Activated T-cell treated with anti-CD3 and anti-CD28 coated beads, Interleukin-2, amount 50 U/mL, for 72 hours (primary cell): ENCODE results near the gene CERS3. TPM values are rescaled to one million over a fixed set of nuclear protein-coding genes. Genes with fewer than 3 reads are reported as not detected.
A peak's percentile ranks its signal among the peaks of the same experiment; 100 is the strongest.

ENCODE experiments used
- ATAC-seq, 2 donors: fragments of 150-1000 bp; cut with Tn5 transposase; replicated peaks in 1 of 2; 2 replicates each; pipeline ENCODE4 v1.10.0; 2021; ENCODE audit warnings: moderate library complexity in 2 of 2, mild to moderate bottlenecking in 1 of 2
- DNase-seq, 2 donors: peaks; one replicate each; pipeline ENCODE4 v3.0.0; 2021 to 2022; ENCODE audit warnings: mixed read lengths in 1 of 2
- H3K27ac Mint-ChIP-seq: one replicate; pipeline ENCODE4 v1.8.0; 2022; ENCODE audit warnings: mild to moderate bottlenecking, moderate library complexity, mixed read lengths
- H3K27me3 Mint-ChIP-seq: one replicate; pipeline ENCODE4 v1.8.0; 2022; ENCODE audit warnings: low read depth, mixed read lengths
- H3K36me3 Mint-ChIP-seq, 2 donors: one replicate each; pipeline ENCODE4 v1.8.0; 2022; ENCODE audit warnings: mixed read lengths in 2 of 2, mild to moderate bottlenecking in 1 of 2; ENCODE audit not compliant: insufficient read depth in 2 of 2
- H3K4me1 Mint-ChIP-seq: one replicate; pipeline ENCODE4 v1.8.0; 2022; ENCODE audit warnings: low read depth, mixed read lengths
- H3K4me3 Mint-ChIP-seq, 2 donors: one replicate each; pipeline ENCODE4 v1.8.0; 2022; ENCODE audit warnings: mild to moderate bottlenecking in 2 of 2, mixed read lengths in 2 of 2, moderate library complexity in 2 of 2
- H3K9me3 Mint-ChIP-seq, 2 donors: one replicate each; pipeline ENCODE4 v1.8.0; 2022; ENCODE audit warnings: mixed read lengths in 2 of 2
- total RNA-seq, 2 donors: library from RNA; stranded (reverse); gene quantifications; one replicate each; pipeline ENCODE4 v1.2.3, GENCODE V29; 2022

Gene CERS3
- total RNA-seq, 2 donors from 2014 or later, result 0.22 to 2.2 TPM

DNA sequence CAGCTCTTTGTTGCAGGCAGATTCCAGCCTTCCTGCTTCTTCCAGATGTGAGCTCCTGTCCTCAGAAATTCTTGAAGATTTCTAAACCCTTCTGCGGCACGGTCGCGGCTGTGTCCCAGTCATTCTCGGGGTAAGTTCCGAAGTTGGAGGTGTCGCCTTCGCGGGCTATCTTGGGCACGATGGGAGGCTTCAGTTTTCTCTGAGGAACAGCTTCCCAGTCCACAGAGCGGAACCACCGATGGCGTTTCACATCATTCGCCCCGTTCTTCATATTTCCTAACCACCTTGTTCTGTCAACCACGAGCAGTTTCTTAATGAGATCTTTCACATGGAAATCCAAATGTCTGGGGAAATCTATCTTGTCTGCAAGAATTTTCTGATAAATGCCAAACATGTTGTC lies 24.7 kb upstream of the CERS3 start:
- H3K36me3 Mint-ChIP-seq, result peaks cover 2 to 23% of the 10 kb centered on the region in 2 donors
- H3K4me3 Mint-ChIP-seq, result no peak overlapping the region
- no peak for DNase-seq
- H3K9me3 Mint-ChIP-seq, result peaks cover 0 to 2% of the 10 kb centered on the region in 2 donors
- no peak overlapping the region for H3K27ac Mint-ChIP-seq
- ATAC-seq, result no peak
- H3K4me1 Mint-ChIP-seq, result no peaks in the 10 kb centered on the region
- H3K27me3 Mint-ChIP-seq, result no peaks in the 10 kb centered on the region

DNA sequence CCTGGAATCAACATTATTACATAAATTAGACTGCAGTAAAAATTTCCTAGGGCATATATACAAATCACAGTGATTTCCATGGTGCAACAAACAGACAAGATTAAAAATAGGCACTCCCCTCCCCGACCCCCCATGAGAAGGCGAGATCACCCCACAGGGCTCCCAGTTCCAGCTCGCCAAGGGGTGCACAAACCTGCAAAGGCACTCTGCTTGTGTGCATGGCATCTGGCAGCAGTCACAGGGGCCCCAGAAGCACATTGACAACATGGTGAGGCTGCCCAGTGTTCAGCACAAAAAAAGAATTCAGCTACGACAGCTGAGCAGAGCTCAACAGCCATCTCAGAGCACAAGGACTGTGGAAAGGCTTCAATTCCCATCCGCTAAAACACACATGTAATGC lies 19.2 kb upstream of the CERS3 start:
- Mint-ChIP-seq H3K9me3 (peaks cover 0 to 2% of the 10 kb centered on the region in 2 donors), H3K4me3 (no peak overlapping the region), H3K27me3 (no peaks in the 10 kb centered on the region), H3K4me1 (no peaks in the 10 kb centered on the region), H3K36me3 (peaks cover under 1 to 11% of the 10 kb centered on the region in 2 donors), H3K27ac (no peak overlapping the region)
- DNase-seq, result no peak
- no peak for ATAC-seq

DNA sequence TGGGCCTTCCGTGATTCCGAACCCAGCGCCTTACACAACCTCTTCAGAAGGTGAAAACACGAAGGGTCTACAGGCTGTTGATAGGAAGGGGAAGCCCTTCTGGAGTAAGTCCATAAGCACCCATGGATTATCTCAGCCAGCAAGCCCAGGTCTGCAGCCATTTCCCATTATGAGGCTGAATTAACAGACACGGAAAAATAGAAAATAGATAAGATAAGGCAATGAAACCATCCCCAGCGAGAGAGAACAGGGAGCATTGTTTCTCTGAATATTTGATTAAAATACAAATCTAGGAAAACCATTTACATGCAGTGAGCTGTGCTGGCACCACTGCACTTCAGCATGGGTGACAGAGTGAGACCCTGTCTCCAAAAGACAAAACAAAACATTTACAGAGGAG lies 16.2 kb upstream of the CERS3 start:
- Mint-ChIP-seq H3K4me1 (no peaks in the 10 kb centered on the region), H3K9me3 (peaks cover 0 to 2% of the 10 kb centered on the region in 2 donors), H3K27ac (no peak overlapping the region), H3K27me3 (no peaks in the 10 kb centered on the region), H3K36me3 (peaks cover 0 to 2% of the 10 kb centered on the region in 2 donors), H3K4me3 (no peak overlapping the region)
- DNase-seq (no peak), ATAC-seq (no peak)

DNA sequence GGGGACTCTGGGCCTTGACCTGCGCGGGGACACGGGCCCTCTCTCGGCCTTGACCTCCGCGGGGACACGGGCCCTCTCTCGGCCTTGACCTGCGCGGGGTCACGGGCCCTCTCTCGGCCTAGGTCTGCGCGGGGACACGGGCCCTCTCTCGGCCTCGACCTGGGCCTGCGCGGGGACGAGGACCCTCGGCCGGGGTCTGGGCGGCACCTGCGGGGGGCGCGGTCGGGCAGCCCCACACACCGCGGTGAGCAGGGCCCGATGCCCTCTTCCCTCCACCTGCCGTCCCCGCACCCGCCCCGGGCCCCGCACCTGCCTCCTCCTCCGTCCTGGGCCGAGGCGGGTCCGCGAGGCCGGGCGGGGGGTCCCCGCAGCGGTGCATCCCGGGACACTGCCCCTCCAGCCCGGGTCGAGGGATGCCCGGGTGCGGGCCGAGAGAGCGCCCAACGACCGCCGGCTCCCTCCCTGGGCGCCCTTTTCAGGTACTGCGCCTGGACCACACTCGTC lies 15.6 kb upstream of the CERS3 start:
- peaks cover 0 to 2% of the 10 kb centered on the region in 2 donors for H3K9me3 Mint-ChIP-seq
- no peak overlapping the region for H3K4me3 Mint-ChIP-seq
- no peaks in the 10 kb centered on the region for H3K4me1 Mint-ChIP-seq
- ATAC-seq, result peak in 1 of 2 donors; percentile 41
- DNase-seq, result no peak
- H3K27me3 Mint-ChIP-seq, result no peaks in the 10 kb centered on the region
- peaks cover 0 to 2% of the 10 kb centered on the region in 2 donors for H3K36me3 Mint-ChIP-seq
- H3K27ac Mint-ChIP-seq, result no peak overlapping the region

DNA sequence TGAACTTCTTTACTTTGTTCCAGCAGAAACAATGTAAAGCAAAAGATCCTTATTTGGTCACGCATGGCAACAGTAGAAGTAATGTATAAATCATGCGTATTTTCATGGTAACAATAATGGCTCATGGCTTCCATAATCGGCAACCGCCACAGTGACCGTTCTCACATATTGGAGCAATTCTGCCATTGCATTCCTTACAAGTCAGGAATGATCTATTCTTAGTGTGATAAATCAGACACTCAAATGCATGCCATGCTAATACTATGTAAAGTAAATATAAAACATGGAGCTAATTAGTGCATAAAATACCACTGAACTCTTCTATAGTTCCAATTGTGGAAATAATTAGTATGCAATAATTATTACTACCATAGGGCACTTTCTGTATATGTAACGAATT lies 13.5 kb upstream of the CERS3 start:
- DNase-seq (no peak), ATAC-seq (no peak)
- no peak overlapping the region for H3K4me3 Mint-ChIP-seq
- H3K27me3 Mint-ChIP-seq, result no peaks in the 10 kb centered on the region
- H3K9me3 Mint-ChIP-seq, result peaks cover 3 to 6% of the 10 kb centered on the region in 2 donors
- no peaks in the 10 kb centered on the region for H3K4me1 Mint-ChIP-seq
- no peak overlapping the region for H3K27ac Mint-ChIP-seq
- H3K36me3 Mint-ChIP-seq, result peaks cover 0 to 4% of the 10 kb centered on the region in 2 donors

DNA sequence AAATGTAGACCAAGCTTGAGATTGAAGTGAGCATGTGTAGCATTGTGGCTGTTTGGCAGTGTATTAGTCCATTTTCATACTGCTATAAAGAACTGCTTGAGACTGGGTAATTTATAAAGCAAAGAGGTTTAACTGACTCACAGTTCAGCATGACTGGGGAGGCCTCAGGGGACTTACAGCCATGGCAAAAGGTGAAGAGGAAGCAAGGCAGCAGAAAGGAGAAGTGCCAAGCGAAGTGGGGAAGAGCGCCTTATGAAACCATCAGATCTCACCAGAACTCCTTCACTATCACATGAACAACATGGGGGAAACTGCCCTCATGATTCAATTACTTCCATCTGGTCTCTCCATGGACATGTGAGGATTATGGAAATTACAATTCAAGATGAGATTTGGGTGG lies 8.6 kb upstream of the CERS3 start:
- no peak for ATAC-seq
- no peak for DNase-seq
- Mint-ChIP-seq H3K4me1 (no peaks in the 10 kb centered on the region), H3K36me3 (peaks cover 0 to 4% of the 10 kb centered on the region in 2 donors), H3K4me3 (no peak overlapping the region), H3K27ac (no peak overlapping the region), H3K9me3 (peaks cover 5 to 6% of the 10 kb centered on the region in 2 donors), H3K27me3 (no peaks in the 10 kb centered on the region)

DNA sequence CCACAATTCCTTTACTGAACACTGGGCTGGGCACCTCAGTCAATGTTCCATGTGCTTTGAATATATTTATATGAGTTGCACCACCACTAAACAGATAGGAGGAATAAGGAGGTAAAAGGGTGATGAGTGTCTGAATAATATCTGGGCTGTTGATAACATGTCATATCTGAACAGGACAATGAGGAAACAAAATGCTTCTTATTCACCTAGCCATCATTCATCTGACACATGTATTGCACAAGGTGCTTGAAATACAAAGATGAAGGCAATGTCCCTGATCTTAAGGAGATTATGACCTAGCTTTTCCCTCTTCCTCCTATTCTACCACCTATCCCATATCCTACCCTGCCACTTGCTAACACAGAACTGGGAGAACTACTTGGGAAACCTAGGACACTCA lies 8.0 kb upstream of the CERS3 start:
- Mint-ChIP-seq H3K4me1 (no peaks in the 10 kb centered on the region), H3K36me3 (peaks cover 0 to 4% of the 10 kb centered on the region in 2 donors), H3K27me3 (no peaks in the 10 kb centered on the region), H3K9me3 (peaks cover 5 to 6% of the 10 kb centered on the region in 2 donors), H3K27ac (no peak overlapping the region), H3K4me3 (no peak overlapping the region)
- no peak for DNase-seq
- no peak for ATAC-seq

DNA sequence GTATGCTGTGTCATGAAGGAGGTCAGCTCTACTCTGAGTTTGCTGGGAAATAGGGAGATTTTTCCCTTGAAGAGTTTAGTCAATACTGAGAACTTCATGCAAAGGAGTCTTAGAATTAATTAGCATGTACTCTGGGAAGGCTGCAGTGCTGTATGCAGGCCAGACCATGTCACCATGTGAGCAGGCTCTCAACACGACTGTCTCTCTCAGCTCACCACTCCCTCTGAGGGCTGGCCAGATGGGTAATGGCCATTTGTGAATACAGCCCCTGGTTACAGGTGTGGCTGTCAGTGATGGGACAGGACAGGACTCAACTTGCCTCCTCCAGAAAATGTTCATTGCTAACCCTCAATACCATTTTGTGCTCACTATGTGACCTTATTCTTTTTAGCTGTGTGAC lies 5.1 kb upstream of the CERS3 start:
- DNase-seq (no peak), ATAC-seq (no peak)
- H3K4me1 Mint-ChIP-seq, result peaks cover 9% of the 10 kb centered on the region
- H3K9me3 Mint-ChIP-seq, result peaks cover under 1 to 3% of the 10 kb centered on the region in 2 donors
- peaks cover 0 to under 1% of the 10 kb centered on the region in 2 donors for H3K36me3 Mint-ChIP-seq
- H3K27ac Mint-ChIP-seq, result no peak overlapping the region
- no peak overlapping the region for H3K4me3 Mint-ChIP-seq
- no peaks in the 10 kb centered on the region for H3K27me3 Mint-ChIP-seq

DNA sequence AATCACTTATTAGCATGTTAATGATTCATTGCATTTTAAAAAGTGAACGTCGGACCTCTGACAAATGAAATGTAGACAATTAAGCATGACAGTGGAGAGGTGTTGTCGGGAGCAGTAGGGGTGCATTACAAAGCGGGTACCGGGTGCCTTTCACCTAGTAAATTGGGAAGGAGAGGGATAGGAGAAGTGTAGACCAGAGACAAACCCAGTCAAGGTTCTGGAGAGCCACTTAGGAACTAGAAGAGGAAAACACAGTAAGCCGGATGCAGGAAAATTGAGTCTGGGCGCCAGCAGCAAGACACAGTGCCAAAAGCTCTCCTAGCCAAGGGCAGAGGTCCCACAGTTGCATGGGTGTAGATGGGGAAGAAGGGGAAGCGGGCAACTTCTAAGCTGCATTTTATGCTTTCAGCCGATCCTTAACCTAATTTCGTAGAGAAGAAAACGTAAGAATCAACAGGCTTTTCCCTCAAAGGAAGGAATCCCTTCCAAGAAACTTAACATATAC lies 3.1 kb upstream of the CERS3 start:
- Mint-ChIP-seq H3K9me3 (no peaks in the 10 kb centered on the region), H3K27me3 (no peaks in the 10 kb centered on the region), H3K4me1 (peaks cover 9% of the 10 kb centered on the region), H3K27ac (no peak overlapping the region), H3K36me3 (no peaks in the 10 kb centered on the region), H3K4me3 (no peak overlapping the region)
- DNase-seq (no peak), ATAC-seq (no peak)

DNA sequence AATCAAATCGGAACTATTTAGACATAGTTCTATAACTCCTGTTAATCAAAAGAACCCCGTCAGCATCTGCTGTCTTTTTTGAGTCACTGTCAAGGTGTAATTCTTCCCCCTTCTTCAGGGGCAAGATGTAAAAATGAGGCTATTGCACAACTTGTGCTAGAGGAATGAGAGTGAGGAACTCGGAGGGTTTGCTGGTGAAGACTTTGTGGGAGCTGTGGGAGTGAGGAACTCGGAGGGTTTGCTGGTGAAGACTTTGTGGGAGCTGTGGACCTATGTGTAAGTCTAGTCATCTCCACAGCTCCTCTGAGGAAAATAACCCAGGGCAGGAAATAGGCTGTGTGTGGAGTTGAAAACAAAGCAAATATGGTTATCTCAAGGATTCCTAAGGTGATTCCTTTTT lies 2.5 kb upstream of the CERS3 start:
- Mint-ChIP-seq H3K27me3 (no peaks in the 10 kb centered on the region), H3K27ac (no peak overlapping the region), H3K4me1 (peaks cover 9% of the 10 kb centered on the region), H3K9me3 (no peaks in the 10 kb centered on the region), H3K4me3 (no peak overlapping the region), H3K36me3 (no peaks in the 10 kb centered on the region)
- DNase-seq (no peak), ATAC-seq (no peak)

DNA sequence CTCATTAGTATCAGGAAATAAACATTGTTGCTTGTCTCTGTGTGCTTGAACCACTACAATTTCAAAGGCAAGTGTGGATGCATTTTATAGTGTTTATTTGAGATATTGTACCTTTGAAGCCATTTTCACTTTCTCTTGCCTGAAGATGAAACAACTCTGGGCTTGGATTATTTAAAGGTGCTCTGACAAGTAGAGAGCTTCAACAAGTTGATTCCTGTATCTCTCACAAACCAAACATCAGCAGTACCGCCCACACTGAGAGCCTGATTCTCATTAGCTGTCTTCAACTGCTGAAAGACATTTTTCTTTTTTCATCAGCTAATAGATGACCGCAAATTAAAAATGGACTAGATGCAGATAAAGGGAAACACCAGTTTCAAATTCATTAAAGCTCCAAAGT lies 806 bp upstream of the CERS3 start:
- Mint-ChIP-seq H3K9me3 (no peaks in the 10 kb centered on the region), H3K27ac (no peak overlapping the region), H3K4me3 (no peak overlapping the region), H3K36me3 (no peaks in the 10 kb centered on the region), H3K27me3 (no peaks in the 10 kb centered on the region), H3K4me1 (peaks cover 9% of the 10 kb centered on the region)
- ATAC-seq (no peak), DNase-seq (no peak)

DNA sequence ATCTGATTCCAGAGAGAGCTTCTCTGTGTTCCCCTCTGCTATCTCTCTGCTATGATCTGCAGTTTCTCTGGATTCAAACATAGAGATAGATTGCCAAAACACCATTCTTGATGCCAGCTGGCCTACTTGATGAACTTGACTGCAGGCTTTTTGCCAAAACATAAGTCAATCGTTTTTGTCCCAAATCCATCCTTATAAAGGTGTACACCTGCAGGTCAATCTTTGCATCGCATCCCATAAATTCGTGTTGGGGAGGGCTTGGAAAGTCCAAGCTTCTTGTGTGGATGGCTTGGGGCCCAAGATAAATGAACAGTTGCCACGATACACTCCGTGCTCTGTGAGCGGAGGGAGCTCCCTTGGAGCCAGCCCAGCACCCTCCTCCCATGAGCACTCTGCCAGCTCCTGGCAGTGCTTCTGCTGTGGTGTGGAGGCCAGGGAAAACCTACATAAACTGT lies 2.7 kb downstream of the CERS3 start:
- no peak for ATAC-seq
- Mint-ChIP-seq H3K27me3 (no peaks in the 10 kb centered on the region), H3K9me3 (no peaks in the 10 kb centered on the region), H3K4me1 (peaks cover 11% of the 10 kb centered on the region), H3K27ac (no peak overlapping the region), H3K36me3 (no peaks in the 10 kb centered on the region), H3K4me3 (no peak overlapping the region)
- DNase-seq, result no peak

DNA sequence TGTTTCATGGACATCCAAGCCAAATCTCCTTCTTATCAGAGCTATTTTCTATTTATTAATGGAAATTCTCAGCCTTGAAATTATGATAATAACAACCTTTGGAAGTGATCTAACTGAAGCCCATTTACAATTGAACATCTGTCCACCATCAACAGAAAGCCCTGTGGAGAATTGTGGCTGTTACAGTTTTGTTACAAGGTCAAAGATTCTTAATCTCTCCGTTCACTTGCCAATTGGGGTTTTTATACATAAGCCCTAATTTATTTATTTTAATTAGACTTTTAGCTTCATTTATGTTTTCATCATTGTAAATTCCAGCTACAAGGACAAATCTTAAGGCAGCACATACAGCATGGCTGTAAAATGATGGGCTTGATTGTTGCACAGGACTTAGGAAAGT lies 3.3 kb downstream of the CERS3 start:
- no peak overlapping the region for H3K27ac Mint-ChIP-seq
- no peaks in the 10 kb centered on the region for H3K36me3 Mint-ChIP-seq
- no peaks in the 10 kb centered on the region for H3K9me3 Mint-ChIP-seq
- no peaks in the 10 kb centered on the region for H3K27me3 Mint-ChIP-seq
- no peak overlapping the region for H3K4me3 Mint-ChIP-seq
- DNase-seq (no peak), ATAC-seq (no peak)
- H3K4me1 Mint-ChIP-seq, result peaks cover 18% of the 10 kb centered on the region

DNA sequence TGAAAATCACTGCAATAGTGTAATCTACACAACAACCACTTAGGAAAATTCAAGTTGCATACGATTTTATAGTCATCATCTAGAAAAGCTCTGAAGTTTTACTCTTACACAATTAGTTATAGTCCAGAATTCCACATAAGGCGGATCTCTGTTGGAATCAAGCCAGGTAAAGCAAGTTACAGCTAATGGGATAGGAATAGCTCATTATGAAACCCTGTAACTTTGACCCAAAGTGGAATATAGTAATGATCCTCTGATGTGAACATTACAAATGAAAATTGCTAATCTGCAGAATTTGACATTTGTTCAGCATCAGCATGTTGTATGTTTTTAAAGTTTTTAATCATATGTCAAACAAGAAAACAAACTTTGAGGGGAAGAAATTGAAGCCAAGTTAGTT lies 4.4 kb downstream of the CERS3 start:
- H3K27me3 Mint-ChIP-seq, result no peaks in the 10 kb centered on the region
- H3K27ac Mint-ChIP-seq, result no peak overlapping the region
- H3K4me1 Mint-ChIP-seq, result peaks cover 11% of the 10 kb centered on the region
- no peaks in the 10 kb centered on the region for H3K36me3 Mint-ChIP-seq
- no peaks in the 10 kb centered on the region for H3K9me3 Mint-ChIP-seq
- DNase-seq (no peak), ATAC-seq (no peak)
- H3K4me3 Mint-ChIP-seq, result no peak overlapping the region
